Activated CD8-positive, alpha-beta memory T cell treated with anti-CD3 and anti-CD28 coated beads, Interleukin-2, amount 50 U/mL, for 1 hour (primary cell): ENCODE measurements around the gene CNTN1.
"Not testable (repeated sequence)": the region's sequence is repeated elsewhere in the genome, so short reads cannot be mapped to it uniquely, and the experiment has no call there.

Experiments
- DNase-seq: peaks from one replicate; pipeline ENCODE4 v3.0.0-alpha.2; 2020; ENCODE audit errors: extremely low read depth

Gene CNTN1

DNA sequence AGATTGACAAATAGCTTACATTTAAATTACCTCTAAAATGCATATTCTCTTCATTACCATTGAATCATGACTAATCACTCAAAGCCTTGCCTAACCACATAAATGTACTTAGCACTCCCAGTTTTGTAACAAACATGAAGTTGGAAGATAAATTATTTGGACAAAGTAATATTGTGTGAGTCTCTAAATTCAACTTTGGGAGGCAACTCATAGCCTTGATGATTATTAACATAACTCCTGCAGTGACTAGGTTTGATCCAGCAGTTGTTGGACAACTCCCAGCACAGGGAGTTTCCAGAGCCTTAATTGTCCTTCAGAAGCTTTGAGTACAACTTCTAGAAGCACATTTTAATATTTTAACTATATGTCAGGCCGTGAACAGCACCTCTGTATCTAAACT lies 342.4 kb downstream of the CNTN1 start:
- no peak for DNase-seq

DNA sequence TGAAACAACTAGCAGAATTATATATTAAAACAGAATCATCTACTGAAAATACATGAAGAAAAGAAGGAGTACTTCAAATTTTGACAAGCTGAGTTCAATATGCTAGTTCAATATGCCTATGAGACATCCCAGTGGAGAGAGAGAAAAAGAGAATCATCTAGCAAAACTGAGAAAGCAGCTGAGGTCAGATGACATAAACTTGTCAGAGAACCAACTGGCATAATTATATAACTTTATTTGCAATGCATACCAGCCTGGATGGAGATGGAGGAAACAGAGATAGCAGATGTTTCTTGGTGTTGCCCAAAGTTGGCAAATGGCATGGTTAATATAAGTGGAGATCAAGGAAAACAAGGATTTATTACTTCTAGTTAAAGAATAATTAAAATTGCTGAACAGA lies 347.2 kb downstream of the CNTN1 start:
- DNase-seq: no peak

DNA sequence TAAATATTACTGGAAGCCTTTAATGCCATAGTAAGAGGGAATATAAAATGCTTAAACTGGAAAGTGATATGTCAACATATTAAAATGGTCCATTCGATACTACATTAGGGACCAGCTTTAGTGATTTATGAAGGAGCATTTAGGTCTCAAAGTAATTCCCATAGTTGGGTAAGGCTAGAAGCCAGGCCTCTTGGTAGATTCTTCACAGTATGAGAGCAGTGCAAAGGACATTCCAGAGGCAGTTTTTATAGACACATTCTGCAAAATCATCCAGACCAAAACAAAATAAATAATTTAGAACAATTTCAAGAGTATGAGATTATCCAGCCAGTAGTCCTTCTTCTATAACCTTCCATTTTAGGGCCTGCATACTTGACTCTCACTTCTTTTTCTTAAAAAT lies 353.3 kb downstream of the CNTN1 start:
- DNase-seq: no peak

DNA sequence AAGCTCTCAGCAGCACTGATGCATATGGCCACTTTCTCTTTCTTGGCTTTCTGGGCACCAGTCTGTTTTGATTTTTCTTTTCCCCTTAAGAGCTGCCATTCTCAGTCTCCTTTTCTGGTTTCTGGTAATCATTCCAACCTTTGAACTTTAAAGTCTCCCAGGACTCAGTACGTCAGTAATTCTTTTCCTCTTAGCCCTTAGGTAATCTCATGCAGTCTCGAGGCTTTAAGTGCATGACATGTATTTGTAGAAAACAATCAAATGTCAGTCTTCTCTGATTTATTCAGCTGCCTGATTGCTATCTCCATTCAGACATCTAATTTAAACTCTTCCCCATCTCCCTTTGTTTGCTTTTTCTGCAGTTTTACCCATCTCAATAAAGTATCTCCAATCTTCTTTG lies 356.8 kb downstream of the CNTN1 start:
- no peak for DNase-seq

DNA sequence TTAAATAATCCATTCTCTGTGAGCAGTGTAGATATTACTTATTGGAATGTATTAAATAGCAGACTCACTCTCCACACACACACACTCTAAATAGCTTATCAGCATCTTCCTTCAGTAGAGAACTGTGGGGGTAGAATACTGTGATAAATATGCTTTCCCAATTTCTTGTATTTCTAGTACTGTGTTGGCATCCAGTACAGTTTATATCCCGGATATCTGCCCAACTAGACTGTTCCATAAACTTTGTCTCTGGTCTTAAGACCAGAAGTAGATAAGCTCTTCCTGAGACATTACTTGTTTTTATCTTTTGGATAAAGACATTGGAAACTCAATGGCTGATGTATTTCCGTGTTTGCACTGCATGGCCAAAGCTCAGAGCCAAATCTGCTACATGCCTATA lies 359.7 kb downstream of the CNTN1 start:
- no peak for DNase-seq

DNA sequence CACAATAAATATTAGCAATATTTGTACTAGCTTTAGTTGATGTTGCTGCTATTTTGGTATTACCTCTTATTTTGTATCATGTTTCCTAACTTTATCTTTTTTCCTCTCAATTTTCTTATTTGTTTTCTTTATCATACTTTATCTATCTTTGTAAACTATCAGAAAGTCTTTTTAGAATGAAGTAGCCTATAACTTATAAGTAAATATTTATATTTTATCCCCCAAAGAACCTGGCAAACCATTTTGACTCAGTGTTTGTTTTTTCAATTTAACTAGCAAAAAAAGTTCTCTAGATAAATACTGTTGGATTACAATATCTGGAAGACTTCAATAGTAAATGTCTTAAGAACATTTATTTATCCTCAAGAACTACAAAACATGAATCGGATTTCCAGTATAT lies 360.2 kb downstream of the CNTN1 start:
- no peak for DNase-seq

DNA sequence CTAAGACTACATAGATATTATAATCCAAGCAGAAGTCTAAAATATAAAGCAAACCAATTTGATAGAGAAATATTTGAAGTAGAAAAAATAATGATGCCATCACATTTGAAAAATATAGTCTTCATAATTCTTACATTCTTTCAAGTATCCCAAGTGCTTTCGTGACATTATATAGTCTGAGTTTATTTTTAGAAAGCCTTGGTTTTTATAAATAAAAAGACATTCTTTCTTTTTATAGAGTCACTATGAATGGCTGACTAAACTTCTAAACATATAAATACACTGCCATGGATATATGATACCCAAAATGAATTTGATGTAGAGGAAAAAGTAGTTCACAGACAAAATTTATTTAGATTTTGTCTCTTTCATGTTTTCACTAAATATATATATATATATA lies 360.8 kb downstream of the CNTN1 start:
- no peak for DNase-seq

DNA sequence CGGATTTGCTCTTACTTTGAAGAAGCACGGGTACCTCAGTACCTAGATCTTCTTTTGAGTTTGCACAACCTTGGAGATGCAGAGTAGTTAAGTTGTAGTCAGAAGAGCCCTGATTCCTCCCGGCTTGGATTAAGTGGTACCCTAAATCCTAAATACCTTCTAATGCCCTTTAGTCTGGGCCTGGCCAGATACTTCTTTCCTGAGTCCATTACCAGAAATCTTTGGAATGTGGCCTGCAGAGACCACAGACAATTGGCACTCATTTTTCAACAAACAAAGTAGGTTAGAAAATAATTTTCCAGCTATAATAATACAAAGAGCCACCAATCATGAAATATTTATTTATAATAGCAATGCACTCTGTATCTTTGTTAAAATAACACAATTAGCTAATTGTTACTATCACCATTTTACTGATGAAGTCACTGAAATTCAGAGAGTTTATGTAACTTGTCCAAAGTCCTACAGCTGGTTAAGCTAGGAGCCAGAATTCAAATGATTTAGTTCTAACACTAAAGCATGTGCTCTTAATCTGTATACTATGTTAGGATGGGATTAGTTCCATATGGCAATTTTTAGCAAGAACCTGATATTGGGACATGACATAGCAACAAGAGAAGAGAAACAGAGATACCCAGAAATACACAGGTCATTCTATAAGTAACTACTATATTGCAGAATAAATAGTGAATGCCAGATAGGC lies 363.8 kb downstream of the CNTN1 start:
- DNase-seq: no peak

DNA sequence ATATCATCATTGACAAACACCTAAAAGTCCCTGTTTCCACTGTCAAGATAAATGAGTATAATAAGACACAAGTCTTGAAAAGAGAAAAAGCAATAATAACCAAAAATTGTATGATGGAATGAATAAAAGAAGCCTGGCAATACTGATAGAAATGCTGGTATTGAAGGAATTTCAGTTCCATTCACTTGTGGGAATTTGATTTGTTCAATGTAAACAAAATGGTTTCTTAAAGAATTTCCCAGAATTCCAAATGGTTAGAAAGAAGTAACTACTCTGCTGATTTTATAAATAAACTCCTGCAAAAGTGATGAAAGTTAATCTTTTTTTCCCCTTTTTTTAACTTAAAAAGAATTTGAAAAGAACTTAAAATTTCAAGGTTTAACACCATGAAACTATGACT lies 366.0 kb downstream of the CNTN1 start:
- DNase-seq: no peak

DNA sequence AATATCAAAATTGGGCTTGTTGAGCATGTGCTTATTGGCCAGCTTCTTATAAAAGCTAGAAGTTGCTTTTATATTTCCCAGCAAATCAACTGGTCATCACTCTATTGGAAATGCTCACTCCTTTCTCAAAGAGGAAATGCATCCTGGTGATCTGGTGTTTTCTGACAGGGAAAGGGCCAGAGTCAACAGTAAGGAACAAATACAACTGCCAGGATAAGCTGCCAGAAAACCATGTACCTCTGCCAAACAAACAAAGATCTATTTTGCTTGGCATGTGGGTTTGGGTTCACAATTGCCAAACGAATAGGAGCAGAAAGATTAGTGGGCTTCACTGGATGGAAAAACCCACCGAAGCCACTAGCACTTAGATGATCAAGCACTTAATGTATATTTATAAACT lies 369.0 kb downstream of the CNTN1 start:
- DNase-seq: no peak

DNA sequence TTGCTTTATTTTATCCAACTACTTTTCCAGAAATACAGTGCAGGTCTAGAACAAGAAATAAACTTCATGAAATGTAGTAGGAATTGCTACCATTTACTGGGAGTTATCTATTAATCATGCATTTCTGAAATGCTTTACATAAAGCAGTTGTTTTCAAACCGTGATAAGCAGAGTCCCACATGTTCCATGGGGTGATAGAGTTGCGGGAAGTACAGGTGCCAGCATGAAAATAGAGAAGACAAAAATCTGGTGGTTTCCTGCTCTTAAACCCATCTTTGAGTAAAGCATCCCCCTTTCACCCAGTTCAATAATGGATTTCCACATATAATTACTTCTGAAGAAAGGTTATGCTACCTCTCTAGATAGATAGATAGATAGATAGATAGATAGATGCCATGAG lies 372.2 kb downstream of the CNTN1 start:
- no peak for DNase-seq

DNA sequence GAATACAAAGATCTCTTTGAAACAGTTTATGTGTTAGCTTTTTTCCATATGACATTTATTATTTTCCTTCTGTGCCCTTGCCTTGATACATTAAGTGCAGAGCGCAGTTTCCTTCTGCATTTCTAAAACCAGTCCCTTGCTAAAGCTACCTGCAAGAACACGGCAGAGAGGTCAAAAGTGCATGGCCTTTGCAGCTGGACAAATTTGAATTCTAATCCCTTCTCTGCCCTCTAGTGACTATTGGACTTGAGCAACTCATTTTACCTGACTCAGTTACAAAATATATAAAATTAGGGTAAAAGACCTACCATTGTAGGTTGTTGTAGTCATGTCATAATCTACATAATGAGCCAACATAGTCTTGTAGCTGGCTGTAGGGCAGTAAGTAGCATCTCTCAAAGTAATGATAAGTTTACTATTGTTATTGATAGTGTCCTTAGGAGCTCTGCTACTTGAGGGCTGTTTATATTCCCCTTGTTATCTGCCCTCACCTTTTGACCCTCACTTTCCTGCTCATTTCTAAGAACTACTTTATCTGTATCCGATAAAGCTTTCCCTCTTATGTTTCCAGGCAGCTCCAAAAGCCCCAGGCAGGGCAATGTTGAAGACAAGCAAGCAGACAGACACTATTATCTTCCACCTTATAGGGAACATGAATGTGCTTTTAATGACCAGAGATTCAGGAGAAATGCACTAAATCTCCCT lies 375.9 kb downstream of the CNTN1 start:
- no peak for DNase-seq

DNA sequence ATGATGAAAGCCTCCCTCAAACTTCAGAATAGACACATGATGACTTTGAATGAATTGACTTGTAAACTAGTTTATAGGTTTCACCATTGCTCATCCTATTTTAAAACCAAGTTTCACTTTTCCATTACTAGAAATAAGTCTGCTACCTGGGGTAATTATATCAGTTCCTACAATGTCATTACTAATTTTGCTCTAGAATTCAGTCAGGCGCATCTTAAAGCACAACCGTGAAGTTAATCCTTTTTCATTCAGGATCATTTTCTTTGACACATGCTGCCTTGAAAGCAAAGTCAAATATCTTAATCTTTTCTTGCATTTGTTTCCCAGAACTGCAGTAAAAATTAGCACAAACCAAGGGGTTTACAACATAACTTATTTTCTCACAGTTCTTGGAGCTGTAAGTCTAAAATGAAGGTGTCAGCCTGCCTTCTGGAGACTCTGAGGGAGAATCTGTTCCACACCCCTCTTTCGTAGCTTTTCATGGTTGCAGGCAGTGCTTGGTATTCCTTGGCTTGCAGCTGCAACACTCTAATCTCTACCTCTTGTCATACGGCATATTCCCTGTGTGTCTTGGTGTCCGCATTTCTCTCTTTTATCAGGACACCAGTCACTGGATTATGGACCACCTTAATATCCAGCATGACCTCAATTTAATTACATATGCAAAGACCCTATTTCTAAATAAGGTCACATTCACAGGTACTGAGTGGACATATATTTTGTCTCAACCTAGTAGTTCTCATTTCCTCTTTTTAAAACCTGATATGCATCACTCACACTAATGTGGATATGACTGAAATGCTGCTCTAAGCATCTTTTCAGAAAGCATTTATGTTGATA lies 381.6 kb downstream of the CNTN1 start:
- no peak for DNase-seq

DNA sequence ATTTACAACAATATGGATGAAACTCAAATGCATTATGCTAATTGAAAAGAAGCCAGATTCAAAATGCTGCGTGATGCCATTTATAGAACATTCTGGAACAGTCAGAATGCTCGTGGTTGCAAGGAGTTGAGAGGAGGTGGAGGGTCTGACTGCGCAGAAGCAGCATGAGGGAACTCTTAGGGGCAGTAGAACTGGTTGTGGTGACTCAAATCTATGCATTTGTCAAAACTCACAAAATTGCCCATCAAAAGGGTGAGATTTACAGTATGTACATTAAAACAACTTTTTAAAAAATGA lies 382.2 kb downstream of the CNTN1 start:
- no peak for DNase-seq

DNA sequence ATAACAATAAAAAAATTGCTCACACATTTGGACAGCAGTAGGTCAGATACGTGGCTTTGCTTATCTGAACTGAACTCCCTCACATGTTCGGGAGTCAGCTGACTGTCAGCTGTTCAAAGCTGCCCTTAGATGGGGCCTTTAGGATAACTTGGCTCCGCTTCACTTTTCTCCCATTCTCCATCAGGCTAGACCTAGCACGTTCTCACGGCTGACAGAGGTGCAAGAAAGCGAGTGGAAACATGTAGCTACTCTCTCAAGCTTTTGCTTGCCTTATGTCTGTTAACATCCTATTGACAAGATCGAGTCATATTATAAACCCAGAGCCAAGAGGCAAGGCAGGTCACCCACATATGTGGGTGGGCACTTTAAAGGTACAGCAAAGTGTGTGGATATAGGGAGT lies 383.9 kb downstream of the CNTN1 start:
- DNase-seq: no peak

DNA sequence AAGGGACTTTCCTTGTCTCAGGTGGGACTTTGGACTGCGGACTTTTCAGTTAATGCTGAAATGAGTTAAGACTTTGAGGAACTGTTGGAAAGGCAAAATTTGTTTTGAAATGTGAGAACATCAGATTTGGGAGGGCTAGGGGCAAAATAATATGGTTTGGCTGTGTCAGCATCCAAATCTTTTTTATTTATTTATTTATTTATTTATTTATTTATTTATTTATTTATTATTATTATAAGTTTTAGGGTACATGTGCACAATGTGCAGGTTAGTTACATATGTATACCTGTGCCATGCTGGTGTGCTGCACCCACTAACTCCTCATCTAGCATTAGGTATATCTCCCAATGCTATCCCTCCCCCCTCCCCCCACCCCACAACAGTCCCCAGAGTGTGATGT lies 389.0 kb downstream of the CNTN1 start:
- not testable (repeated sequence) for DNase-seq

DNA sequence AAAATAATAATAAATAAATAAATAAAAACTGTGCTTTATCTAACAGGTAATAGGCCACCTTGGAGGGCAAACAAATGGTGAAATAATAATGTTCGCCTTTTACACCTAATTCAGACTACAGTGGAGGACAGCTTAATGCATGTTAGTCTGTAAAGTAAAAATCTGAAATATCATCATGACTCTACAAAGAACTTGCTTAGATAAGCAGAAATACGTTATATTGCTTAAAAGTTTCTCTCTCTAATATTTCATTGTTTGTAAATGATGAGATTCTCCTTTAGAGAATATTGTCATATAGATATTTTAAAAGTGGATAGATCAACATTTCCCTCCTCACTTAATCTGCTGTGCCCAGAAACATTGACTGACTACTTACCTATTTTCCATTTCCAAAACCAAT lies 397.2 kb downstream of the CNTN1 start:
- no peak for DNase-seq

DNA sequence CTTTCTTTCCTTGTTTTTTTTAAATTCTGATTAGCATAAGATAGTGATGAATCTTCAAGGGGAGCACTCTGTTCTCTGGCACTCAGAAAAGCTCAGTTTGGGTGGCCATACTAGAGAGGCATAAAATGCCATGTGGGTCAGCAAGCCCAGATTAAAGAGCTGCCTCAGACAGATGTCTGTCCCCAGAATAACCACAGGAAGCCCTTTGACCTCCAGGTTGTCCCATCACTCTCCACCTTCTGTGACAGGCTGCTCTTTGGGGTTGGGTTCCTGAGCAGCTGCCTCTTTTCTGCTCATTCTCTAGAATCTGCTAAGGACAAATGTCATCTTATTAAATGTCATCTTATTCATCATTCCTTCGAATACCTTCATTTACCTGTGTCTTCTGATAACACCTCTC lies 399.9 kb downstream of the CNTN1 start:
- no peak for DNase-seq

DNA sequence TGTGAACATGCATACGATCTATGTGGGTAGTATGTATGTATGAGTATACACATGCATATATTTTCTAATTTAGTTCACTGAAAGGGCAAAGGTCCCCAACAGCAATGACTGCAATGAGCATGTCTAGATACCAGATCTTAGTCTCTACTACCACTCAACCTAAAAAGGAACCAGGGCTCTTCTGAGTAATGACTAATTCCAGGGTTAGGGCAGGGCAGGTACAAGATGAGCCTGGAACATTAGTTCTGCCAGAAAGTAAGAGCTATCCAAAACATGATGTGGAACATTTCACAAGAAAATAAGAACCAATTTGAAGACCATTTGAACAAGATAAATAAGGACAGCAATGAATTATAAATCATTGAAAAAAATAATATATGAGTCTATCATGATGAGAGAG lies 404.6 kb downstream of the CNTN1 start:
- no peak for DNase-seq

DNA sequence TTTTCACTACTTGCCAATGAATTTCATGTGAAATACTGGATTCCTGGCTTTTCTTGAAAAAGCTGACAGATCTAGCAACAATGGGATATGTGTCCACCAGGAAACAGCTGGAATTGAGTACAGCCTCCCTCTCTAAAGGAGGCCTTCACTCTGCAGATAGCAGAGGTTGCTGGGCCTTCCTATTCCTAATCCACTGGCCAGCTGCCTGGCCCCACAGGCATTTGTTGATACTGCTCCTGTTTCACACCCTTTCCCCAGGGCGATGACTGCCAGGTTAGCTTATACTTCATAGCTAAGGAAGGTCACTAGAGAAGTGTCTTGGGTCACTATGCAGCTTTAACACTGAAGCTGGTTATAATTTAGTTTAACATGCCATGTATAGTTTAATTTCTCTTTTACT lies 408.3 kb downstream of the CNTN1 start:
- DNase-seq: no peak

DNA sequence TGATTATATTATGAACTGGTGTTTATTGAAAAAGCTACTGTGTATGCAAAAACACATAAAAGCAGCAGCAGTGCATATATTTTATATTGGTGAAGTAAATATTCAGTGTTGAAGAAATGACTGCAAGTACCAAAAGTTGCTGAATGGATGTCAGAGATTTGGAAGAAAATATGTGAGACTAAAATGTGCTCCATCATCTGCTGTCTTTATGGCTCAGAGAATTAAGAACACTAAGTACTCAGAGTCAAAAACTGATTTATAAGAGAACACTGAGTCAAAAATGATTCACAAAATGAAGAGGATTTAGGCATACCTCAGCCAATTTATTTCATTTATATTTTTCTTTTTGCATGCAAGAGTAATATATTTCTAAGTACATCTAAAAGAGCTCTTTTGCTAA lies 409.6 kb downstream of the CNTN1 start:
- DNase-seq: no peak

DNA sequence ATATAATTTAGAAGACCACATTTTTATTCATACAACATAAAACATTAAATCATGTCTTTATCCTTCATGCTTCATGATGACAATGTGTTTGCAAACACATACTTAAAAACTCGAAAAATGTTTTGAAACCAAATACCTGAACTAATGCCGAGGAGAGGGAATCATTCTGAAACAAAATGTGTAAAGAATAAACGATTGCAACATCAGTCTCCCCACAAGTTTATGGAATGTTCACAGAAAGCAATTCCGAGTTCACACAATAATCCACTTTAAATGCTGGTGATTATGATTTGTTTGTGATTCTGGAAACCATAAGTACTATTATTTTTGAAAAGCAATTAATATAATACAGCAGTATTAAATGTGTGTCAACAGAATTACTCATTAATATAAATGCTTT lies 411.4 kb downstream of the CNTN1 start:
- DNase-seq: no peak

DNA sequence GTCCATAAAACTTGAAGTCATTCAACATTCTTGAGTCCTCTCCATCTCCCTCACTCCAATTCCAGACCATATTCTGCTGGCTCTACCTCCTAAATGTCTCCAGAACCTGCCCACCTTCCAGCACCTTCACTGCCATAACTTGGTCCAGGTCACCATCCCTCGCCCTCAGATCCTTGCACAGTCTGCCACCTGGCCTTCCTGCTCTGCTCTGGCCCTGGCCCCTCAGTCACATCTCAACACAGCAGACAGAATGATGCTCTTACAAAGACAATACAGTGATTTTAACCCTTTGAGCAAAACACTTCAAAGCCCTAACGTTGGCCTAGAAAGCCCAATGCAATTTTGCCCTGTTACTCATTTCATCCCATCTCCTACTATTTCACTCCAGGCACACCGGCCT lies 414.1 kb downstream of the CNTN1 start:
- no peak for DNase-seq
